Stimulated activated CD4-positive, alpha-beta T cell treated with anti-CD3 and anti-CD28 coated beads, Interleukin-2, amount 100 ng/mL, for 24 hours (primary cell): ENCODE data around the gene NSUN3.
"Not testable (repeated sequence)": the region's sequence is repeated elsewhere in the genome, so short reads cannot be mapped to it uniquely, and the experiment has no call there.

Experiments used
- DNase-seq, 2 donors: peaks; one replicate each; pipeline ENCODE4 v3.0.0-alpha.2; 2020

The NSUN3 gene

GRCh38 chr3:94062513-94063404, at the start of gene NSUN3, which contains the start of gene DHFR2:
TSS of gene NSUN3 (plus strand) at chr3:94063061. CDS start at chr3:94063127, 66 bp downstream.
TSS of gene DHFR2 (minus strand) at chr3:94062916. CDS start at chr3:94061511, 1,405 bp downstream.
- peak; percentile 79 to 82 for DNase-seq

- no peak for DNase-seq
These were observed 47.8 kb upstream of the NSUN3 start for GRCh38 chr3:94015025-94015424.

- no peak for DNase-seq
These were observed 43.2 kb upstream of the NSUN3 start for GRCh38 chr3:94019659-94020058.

- DNase-seq, result no peak
These were observed 42.6 kb upstream of the NSUN3 start for GRCh38 chr3:94020293-94020692.

- no peak for DNase-seq
These were observed 38.5 kb upstream of the NSUN3 start for GRCh38 chr3:94024385-94024784.

- DNase-seq, result no peak
These were observed 36.2 kb upstream of the NSUN3 start for GRCh38 chr3:94026623-94027022.

- DNase-seq, result no peak
These were observed 34.6 kb upstream of the NSUN3 start, which contains the start of gene STX19 for GRCh38 chr3:94028093-94028837. TSS of gene STX19 (minus strand) at chr3:94028597. CDS start at chr3:94015269, 13,328 bp downstream.

GRCh38 chr3:94036909-94037507, 25.9 kb upstream of the NSUN3 start:
- DNase-seq, result no peak

GRCh38 chr3:94043285-94043684, 19.6 kb upstream of the NSUN3 start:
- no peak for DNase-seq

- DNase-seq, result not testable (repeated sequence)
These were observed 18.5 kb upstream of the NSUN3 start for GRCh38 chr3:94044100-94044936.

GRCh38 chr3:94046533-94046932, 16.3 kb upstream of the NSUN3 start:
- no peak for DNase-seq

- no peak for DNase-seq
These were observed 13.6 kb upstream of the NSUN3 start for GRCh38 chr3:94049267-94049666.

GRCh38 chr3:94050546-94050945, 12.3 kb upstream of the NSUN3 start:
- no peak for DNase-seq

GRCh38 chr3:94061297-94061696, 1.6 kb upstream of the NSUN3 start:
- no peak for DNase-seq

GRCh38 chr3:94063496-94064119, 747 bp downstream of the NSUN3 start:
- no peak for DNase-seq

GRCh38 chr3:94064243-94064860, 1.5 kb downstream of the NSUN3 start:
- DNase-seq, result no peak

GRCh38 chr3:94065122-94065521, 2.3 kb downstream of the NSUN3 start:
- DNase-seq, result no peak

- DNase-seq, result no peak
These were observed 3.1 kb downstream of the NSUN3 start for GRCh38 chr3:94065819-94066480.

- DNase-seq, result no peak
These were observed 3.9 kb downstream of the NSUN3 start for GRCh38 chr3:94066506-94067500.
